SK-N-SH treated with all-trans-retinoic acid at 6 μM for 48 hours (cell line): Measurements from ENCODE around the gene WASHC1.
"Not testable (repeated sequence)": the region's sequence is repeated elsewhere in the genome, so short reads cannot be mapped to it uniquely, and the experiment has no call there.

Source experiments
- ARNTL ChIP-seq: fragments of 450-650 bp; formaldehyde crosslinking; IDR thresholded peaks from 2 replicates; pipeline ENCODE4 v1.5.0; 2020; ENCODE audit warnings: low read depth, mild to moderate bottlenecking, moderate library complexity, borderline replicate concordance
- GLIS3 ChIP-seq: fragments of 250-450 bp; sonication (Bioruptor Pico); IDR thresholded peaks from 2 replicates; pipeline ENCODE4 v1.5.0; 2020; ENCODE audit warnings: mild to moderate bottlenecking, moderate library complexity
- ISL1 ChIP-seq: fragments of 250-450 bp; sonication (Bioruptor Pico); IDR thresholded peaks from 2 replicates; pipeline ENCODE4 v2.1.2; 2022; ENCODE audit warnings: mild to moderate bottlenecking, moderate library complexity
- PPARA ChIP-seq: fragments of 250-450 bp; sonication (Bioruptor Pico); IDR thresholded peaks from 2 replicates; pipeline ENCODE4 v1.5.0; 2020; ENCODE audit warnings: mild to moderate bottlenecking, borderline replicate concordance
- SNAI2 ChIP-seq: fragments of 250-450 bp; sonication (Bioruptor Pico); IDR thresholded peaks from 2 replicates; pipeline ENCODE4 v1.5.0; 2020; ENCODE audit warnings: mild to moderate bottlenecking, moderate library complexity
- TOX ChIP-seq: fragments of 250-450 bp; sonication (Bioruptor Pico); IDR thresholded peaks from 2 replicates; pipeline ENCODE4 v1.8.0; 2021; ENCODE audit warnings: mild to moderate bottlenecking, moderate library complexity, borderline replicate concordance
- ZFP3 ChIP-seq: fragments of 250-450 bp; sonication (Bioruptor Pico); IDR thresholded peaks from 2 replicates; pipeline ENCODE4 v1.5.0; 2020; ENCODE audit warnings: mild to moderate bottlenecking, moderate library complexity
- ZFP30 ChIP-seq: fragments of 450-650 bp; formaldehyde crosslinking; IDR thresholded peaks from 2 replicates; pipeline ENCODE4 v1.5.0; 2022; ENCODE audit warnings: mild to moderate bottlenecking, moderate library complexity
- ZNF565 ChIP-seq: fragments of 450-650 bp; formaldehyde crosslinking; conservative IDR thresholded peaks from 2 replicates; pipeline ENCODE4 v1.5.0; 2020; ENCODE audit warnings: low read depth, mild to moderate bottlenecking, moderate library complexity
- TF ChIP-seq, protein P1 (sequence below): fragments of 250-450 bp; sonication (Bioruptor Pico); IDR thresholded peaks from 2 replicates; pipeline ENCODE4 v1.5.1; 2020; ENCODE audit warnings: low read depth, mild to moderate bottlenecking, moderate library complexity
- TF ChIP-seq, protein P2 (sequence below): fragments of 250-450 bp; sonication (Bioruptor Pico); IDR thresholded peaks from 2 replicates; pipeline ENCODE4 v1.8.0; 2020; ENCODE audit warnings: mild to moderate bottlenecking, moderate library complexity, borderline replicate concordance
- TF ChIP-seq, protein P3 (sequence below): fragments of 250-450 bp; sonication (Bioruptor Pico); IDR thresholded peaks from 2 replicates; pipeline ENCODE4 v1.5.0; 2020; ENCODE audit warnings: mild to moderate bottlenecking, moderate library complexity

DNA sequence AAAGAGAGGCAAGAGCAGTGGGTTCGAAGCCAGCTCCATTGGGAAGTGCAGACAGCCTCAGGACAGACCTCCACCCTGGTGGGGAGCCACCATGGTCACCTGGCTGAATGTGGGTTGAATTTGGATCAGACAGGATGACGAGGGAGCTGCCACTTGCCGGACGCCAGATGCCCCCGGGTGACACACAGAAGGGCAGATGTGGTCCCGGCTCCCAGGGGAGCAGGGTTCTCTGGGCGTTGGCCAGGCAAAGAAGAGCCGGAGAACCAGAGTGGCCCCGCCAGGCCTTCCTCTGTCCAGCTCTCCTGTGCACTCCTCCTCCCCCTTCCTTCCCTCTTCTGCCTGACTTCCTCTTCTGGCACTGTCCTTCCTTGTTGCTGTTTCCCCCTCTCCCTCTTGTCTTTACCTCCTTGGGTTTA, 12.0 kb upstream of the WASHC1 start:
- TF ChIP-seq PPARA (CRISPR knock-in tag); GLIS3 (CRISPR knock-in tag); SNAI2; TOX; ARNTL (CRISPR knock-in tag); ZFP30 (CRISPR knock-in tag); ISL1 (CRISPR knock-in tag); ZFP3 (CRISPR knock-in tag); ZNF565 (CRISPR knock-in tag): not testable (repeated sequence)
- TF ChIP-seq, protein P1, sequence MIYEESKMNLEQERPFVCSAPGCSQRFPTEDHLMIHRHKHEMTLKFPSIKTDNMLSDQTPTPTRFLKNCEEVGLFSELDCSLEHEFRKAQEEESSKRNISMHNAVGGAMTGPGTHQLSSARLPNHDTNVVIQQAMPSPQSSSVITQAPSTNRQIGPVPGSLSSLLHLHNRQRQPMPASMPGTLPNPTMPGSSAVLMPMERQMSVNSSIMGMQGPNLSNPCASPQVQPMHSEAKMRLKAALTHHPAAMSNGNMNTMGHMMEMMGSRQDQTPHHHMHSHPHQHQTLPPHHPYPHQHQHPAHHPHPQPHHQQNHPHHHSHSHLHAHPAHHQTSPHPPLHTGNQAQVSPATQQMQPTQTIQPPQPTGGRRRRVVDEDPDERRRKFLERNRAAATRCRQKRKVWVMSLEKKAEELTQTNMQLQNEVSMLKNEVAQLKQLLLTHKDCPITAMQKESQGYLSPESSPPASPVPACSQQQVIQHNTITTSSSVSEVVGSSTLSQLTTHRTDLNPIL (CRISPR knock-in tag): not testable (repeated sequence)
- TF ChIP-seq, protein P2, sequence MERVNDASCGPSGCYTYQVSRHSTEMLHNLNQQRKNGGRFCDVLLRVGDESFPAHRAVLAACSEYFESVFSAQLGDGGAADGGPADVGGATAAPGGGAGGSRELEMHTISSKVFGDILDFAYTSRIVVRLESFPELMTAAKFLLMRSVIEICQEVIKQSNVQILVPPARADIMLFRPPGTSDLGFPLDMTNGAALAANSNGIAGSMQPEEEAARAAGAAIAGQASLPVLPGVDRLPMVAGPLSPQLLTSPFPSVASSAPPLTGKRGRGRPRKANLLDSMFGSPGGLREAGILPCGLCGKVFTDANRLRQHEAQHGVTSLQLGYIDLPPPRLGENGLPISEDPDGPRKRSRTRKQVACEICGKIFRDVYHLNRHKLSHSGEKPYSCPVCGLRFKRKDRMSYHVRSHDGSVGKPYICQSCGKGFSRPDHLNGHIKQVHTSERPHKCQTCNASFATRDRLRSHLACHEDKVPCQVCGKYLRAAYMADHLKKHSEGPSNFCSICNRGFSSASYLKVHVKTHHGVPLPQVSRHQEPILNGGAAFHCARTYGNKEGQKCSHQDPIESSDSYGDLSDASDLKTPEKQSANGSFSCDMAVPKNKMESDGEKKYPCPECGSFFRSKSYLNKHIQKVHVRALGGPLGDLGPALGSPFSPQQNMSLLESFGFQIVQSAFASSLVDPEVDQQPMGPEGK (CRISPR knock-in tag): not testable (repeated sequence)
- TF ChIP-seq, protein P3, sequence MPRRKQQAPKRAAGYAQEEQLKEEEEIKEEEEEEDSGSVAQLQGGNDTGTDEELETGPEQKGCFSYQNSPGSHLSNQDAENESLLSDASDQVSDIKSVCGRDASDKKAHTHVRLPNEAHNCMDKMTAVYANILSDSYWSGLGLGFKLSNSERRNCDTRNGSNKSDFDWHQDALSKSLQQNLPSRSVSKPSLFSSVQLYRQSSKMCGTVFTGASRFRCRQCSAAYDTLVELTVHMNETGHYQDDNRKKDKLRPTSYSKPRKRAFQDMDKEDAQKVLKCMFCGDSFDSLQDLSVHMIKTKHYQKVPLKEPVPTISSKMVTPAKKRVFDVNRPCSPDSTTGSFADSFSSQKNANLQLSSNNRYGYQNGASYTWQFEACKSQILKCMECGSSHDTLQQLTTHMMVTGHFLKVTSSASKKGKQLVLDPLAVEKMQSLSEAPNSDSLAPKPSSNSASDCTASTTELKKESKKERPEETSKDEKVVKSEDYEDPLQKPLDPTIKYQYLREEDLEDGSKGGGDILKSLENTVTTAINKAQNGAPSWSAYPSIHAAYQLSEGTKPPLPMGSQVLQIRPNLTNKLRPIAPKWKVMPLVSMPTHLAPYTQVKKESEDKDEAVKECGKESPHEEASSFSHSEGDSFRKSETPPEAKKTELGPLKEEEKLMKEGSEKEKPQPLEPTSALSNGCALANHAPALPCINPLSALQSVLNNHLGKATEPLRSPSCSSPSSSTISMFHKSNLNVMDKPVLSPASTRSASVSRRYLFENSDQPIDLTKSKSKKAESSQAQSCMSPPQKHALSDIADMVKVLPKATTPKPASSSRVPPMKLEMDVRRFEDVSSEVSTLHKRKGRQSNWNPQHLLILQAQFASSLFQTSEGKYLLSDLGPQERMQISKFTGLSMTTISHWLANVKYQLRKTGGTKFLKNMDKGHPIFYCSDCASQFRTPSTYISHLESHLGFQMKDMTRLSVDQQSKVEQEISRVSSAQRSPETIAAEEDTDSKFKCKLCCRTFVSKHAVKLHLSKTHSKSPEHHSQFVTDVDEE (CRISPR knock-in tag): not testable (repeated sequence)
